KG1 (cell line): ENCODE measurements around the gene KCNRG.
"Not testable (repeated sequence)": the region's sequence is repeated elsewhere in the genome, so short reads cannot be mapped to it uniquely, and the experiment has no call there.

ENCODE experiments used
- DNase-seq: peaks from one replicate; lab custom pipeline; 2025; lab: John Stamatoyannopoulos, UW

The KCNRG gene, protein sequence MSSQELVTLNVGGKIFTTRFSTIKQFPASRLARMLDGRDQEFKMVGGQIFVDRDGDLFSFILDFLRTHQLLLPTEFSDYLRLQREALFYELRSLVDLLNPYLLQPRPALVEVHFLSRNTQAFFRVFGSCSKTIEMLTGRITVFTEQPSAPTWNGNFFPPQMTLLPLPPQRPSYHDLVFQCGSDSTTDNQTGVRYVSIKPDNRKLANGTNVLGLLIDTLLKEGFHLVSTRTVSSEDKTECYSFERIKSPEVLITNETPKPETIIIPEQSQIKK

DNA sequence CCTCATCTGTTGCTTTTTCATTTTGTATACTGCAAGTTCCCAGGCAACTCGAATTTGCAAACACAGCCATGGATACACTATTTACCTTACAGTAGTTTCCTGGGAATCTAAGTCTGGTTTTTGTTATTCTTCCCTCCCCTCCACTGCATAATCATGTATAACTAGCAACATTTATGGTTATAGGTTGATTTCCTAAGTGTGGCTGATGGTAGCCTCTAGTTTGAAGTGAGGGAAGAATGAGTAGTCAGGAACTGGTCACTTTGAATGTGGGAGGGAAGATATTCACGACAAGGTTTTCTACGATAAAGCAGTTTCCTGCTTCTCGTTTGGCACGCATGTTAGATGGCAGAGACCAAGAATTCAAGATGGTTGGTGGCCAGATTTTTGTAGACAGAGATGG lies at the start of gene KCNRG:
Gene KCNRG, plus strand, starts transcription at position 187 of the 400 bp plus-strand sequence. Its CDS starts 50 bp downstream, at position 237.
- DNase-seq: no peak

DNA sequence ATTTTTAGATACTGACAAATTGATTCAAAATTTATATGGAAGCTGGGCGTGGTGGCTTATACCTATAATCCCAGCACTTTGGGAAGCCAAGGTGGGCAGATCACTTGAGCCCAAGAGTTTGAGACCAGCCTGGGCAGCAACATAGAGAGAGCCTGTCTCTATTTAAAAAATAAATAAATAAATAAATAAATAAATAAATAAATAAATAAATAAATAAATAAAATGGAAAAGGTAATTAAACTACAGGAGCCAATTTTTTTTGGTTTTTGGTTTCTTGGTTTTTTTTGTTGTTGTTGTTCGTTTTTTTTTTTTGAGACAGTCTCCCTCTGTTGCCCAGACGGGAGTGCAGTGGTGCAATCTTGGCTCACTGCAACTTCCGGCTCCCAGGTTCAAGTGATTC lies 47.8 kb upstream of the KCNRG start:
- DNase-seq: no peak

DNA sequence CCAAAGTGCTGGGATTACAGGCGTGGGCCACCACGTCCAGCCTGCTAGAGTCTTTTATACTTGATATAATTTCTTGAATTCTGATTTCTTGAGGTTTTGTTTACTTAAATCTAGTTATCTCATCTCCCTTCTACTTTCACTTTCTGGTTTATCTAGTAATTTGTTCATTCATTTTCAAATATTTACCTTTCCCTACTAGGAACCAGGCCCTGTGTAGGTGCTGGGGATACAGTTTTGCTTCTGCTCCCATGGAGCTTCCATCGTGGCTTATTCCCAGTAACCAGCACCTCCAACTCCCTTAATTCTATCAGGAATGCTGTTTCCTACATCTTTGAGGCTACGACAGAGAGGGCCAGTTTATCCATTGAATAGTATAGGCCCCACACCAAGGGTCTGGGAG lies 42.5 kb upstream of the KCNRG start:
- no peak for DNase-seq

DNA sequence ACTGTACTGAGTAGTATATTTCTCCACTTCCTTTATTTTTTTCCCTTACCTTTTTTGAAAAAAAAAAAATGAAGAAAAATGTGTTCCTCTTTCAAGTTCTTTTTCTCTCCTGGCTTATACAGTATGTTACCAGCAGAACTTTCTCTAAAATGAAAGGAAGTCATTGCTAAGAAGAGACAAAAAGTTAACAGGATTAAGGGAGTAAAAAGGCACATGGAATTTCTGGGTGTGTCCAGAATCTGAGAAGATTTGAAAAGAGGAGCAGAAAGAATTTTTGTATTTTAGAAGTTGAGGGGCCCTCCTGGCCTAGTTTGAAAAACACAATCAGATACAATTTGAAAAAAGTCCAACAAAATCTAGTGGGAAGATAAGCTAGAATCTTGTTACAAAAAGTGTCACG lies 39.4 kb upstream of the KCNRG start:
- no peak for DNase-seq

DNA sequence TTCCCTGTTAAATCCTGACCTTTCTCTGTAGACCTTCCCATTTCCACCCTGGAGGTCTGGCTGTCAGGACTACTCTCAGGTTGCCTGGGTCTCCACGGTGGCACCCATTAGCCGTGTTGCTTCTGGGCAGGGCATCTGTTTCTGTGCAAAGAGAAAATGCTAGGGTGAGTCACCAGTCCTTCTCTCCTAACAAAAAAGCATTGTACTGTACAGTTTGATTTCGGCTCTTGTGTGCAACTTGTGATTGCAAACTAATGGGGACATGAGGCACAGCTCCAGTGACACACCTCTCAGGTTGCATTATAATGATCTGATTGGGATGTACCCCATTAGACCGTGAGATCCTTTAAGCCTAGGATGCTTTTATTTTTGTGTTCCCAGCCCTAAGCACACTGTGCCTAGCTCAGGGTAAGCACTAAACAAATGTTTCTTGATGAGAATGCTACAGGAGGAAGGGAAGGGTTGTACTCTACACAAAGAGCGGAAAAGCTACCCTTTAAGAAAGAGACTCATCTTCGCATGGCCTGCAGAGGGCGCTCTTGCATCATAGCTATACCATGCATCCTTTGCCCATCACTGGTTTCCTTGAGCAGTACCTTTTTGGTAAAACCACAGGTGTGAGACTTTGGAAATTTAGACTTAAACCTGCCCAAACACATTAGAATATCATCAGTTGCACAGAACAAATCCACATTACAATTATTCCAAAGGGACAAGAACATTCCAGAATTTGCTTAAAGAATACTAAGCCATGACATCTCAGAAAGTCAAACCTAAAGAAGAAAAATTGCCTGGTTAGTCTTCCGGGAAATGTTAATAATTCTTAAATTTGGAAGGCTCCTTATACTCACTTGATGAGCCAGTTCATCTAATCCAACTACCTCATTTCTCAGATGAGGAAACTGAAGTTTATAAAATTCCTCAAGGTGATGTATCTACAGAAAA lies 38.7 kb upstream of the KCNRG start:
- peak; percentile 72 for DNase-seq

DNA sequence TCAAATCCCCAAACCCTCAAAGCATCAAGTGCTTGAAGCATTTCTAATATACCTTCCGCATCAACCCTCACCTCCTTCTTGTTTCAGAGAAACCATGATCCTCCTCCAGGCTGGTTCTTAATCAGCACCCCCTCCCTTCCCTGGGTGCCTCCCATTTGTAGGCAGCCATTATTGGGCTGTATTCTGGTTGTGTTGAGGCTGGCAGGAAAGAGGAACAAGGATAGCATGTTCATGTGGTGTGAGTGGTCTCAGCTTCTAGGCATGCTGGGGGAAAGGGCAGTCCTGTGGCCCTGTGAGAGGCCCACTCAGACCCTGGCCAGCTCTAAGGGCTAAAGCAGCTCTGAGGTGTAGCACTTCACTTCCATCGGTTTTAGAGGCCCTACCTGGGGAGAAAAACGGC lies 37.3 kb upstream of the KCNRG start:
- no peak for DNase-seq

DNA sequence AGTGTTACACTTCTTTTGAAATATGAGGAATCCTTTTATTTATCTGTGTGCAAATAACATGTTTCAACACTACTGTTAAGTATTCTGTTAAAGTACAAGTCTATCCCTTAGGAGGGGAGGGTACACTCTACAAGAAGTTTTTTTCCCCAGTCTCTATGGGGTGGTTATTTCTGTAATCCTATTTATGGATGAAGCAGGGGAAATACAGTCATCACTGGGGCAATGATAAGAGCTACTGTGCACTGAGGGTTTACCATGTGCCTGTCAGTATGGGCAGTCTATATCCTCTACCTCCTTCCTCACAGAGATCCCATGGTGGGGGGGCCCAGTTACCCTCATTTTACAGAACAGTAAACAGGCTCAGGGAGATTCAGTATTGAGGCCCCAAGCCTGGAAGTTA lies 35.0 kb upstream of the KCNRG start:
- no peak for DNase-seq

DNA sequence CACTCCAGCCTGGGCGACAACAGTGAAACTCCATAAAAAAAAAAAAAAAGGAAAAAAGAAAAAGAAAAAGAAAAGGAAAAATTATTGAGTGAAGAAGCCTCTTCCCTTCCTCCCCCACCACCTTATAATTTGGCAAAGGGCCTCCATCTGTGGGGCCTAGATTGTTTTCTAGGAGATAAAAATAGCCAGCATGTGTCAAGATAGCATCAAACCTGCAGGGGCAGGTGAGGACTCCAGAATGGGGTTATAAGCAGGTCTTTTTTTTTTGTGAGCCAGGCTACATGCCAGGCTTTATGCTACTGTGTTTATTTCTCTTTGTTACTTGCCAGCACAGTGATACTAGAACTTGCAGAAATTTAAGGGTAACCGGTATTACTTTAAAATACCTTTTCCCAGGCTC lies 30.1 kb upstream of the KCNRG start:
- DNase-seq: no peak

DNA sequence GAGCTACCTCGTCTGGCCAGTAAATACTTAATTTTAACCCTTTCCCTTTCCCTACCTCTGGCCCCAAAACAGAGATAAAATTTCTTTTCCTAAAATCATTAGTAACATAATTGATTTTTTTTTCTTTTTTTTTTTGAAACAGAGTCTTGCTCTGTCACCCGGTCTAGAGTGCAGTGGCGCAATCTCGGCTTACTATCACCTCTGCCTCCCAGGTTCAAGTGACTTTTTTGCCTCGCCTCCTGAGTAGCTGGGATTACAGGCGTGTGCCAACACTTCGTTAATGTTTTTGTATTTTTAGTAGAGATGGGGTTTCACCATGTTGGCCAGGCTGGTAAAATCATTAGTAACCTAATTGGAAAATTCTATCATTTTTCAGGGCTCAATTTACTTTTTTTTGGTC lies 28.8 kb upstream of the KCNRG start:
- DNase-seq: no peak

DNA sequence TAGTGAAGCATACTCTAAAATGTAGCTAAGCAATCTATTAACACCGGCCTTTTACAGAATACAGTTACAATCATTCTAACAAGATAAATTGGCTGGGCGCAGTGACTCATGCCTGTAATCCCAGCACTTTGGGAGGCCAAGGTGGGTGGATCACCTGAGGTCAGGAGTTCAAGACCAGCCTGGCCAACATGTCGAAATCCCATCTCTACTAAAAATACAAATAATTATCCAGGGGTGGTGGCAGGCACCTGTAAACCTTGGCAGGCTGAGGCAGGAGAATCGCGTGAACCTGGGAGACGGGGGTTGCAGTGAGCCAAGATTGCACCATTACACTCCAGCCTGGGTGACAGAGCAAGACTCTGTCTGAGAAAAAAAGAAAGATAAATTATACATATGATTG lies 24.6 kb upstream of the KCNRG start:
- DNase-seq: not testable (repeated sequence)

DNA sequence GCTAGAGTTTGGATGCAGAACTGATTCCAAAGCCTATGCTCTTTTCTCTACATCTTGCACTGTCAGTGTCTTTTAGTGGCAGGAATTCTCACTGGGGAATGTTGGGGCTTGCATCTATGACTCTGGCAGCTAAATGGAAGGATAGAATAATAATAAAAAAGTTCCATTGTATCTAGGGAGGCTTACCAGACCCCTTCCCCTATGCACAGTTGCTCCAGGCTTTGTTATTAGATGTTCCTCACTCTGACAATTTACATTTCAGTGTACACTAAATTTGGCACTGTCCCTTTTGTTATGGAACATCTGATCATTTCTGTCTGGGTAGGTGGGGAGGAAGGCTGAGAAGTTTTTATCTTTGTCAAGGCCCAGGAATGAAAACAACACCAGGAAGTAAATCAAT lies 22.1 kb upstream of the KCNRG start:
- no peak for DNase-seq

DNA sequence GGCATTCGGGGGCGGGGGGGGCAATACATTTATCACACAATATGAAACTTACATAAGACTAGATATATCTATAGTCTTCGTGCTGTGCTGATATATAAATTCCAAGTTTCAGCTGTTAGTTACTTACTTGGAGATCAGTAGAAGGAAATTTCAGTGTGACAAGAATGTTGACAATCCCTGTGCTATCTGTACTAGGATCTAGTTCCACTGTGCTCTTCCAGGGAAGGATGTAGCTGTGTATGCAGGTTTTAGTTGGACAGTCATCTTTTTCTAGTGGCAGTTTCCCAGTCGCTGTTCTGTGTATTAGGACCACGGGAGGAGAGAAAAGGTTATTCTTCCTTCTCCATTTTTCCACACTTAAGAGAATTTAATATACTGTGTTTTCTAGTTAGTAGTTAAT lies 21.6 kb upstream of the KCNRG start:
- no peak for DNase-seq

DNA sequence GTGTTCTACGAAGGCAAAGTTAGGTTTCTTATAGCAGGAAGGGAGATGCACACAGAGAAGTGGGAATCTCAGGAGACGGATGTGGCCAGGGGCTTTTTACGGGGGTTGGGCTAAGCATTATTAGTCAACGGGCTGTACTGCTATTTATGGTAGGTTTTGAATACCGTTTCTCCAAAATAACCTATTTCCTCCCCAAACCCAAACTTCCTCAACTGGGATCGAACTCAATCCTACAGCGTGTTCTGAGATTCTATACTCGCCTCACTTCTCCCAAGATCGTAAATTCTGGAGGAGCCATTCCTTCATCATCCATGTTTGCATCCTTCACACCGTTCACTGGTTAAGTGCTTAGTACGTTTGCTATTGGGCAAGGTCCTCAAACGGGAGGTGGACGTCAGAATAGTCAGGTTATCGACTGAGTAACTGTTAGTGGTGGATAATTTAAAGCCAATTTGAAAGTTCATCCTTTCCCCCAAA lies 19.6 kb upstream of the KCNRG start:
- no peak for DNase-seq

DNA sequence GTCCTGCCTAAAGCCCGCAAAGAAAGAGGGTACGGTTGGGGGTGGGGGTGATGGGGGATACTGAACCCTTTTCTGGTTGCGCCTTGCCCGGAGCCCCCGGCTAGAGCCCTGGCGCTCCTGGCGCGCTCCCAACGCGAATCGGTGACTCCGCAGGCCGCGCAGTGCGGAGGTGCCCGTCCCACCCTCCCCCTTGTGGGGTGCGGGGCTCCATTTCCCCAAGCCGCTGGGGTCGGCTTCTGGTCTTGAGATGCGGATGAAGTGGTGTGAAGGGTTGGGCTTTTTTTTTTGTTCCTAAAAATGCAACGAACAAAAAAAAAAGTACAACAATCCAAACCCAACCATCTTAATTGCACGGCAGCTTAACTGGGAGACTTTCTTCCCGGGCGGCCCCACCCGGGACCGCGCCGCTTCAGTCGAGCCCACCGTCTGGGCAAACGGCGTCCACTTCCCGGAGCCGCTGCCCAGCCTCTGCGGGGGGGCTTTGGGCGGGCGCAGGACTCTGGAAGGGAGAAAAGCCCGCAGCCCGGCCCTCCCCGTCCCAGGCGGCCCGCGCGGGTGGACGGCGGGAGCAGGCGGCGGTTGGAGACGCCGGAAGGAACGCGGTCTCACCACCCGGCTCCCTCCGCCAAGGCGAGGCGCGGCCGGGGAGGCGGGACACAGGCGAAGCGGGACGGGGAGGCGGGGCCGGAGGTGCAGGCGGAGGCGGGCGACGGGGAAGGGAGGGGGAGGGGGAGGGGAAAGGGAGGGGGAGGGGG lies 18.9 kb upstream of the KCNRG start:
- DNase-seq: peak; percentile 62

DNA sequence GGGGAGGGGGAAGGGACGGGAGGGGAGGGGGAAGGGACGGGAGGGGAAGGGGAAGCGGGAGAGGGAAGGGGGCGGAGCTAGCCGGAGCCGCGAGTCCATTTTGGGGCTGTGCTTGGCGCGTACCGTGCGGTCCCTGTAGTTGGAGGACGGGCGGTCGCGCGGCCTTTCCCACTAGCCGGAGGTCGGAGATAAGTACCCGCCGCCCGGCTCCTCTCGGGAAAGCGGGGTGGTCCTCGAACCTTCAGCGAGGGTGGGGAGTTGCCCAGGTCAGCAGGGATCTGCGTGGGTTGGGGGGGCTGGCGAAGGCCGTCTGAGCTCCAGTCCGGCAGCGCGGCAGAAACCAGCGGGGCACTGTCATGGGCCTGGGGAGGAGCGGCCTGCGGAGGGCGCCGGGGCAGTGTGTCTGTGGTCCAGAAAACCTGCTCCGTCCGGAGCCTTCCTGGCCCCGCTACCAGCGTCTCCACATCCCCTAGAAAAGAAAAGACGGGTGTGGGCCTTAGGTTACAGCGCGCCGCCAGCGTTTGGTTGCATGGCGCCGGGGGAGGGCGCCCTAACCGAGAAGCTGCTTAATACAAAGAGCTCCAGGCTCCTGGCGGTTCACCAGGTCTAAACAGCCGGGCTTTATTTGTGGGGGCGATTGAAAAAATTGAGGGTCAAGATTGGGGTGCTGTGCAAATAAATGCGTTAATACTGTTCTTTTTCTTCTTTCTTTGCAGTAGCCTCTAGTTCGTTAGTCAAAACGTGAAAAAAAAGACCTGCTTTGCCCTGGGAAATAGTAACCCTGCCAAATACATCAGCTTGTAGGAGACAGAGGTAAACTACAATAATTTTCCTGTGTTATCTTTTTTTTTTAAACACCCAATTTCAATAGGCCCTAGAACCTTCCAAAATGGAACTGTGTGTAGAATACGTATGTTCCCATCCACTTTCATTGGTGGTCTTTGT lies 18.0 kb upstream of the KCNRG start, which contains the start of gene TRIM13:
Gene TRIM13, plus strand, starts transcription at position 92 of the 945 bp plus-strand sequence. CDS start 14,899 bp downstream, outside the sequence.
- peak; percentile 85 for DNase-seq

DNA sequence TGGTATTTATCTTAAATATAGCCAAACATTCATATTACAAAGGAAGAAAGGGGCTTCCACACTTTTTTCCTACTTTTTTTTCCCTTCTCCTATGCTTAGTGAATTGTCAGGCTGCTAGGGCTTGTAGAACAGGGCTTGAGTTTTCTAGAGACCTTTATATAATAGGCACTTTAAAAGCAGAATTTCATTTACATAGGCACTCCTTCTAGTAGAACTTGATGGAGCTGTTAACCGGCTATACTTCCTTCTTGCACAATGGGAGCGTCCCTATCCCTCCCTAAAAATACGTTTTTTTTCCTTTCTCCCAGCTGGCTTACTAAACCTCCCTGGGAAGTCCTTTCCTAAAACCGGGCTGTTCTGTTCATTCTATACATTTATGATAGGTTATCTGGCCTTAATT lies 17.3 kb upstream of the KCNRG start:
- DNase-seq: no peak

DNA sequence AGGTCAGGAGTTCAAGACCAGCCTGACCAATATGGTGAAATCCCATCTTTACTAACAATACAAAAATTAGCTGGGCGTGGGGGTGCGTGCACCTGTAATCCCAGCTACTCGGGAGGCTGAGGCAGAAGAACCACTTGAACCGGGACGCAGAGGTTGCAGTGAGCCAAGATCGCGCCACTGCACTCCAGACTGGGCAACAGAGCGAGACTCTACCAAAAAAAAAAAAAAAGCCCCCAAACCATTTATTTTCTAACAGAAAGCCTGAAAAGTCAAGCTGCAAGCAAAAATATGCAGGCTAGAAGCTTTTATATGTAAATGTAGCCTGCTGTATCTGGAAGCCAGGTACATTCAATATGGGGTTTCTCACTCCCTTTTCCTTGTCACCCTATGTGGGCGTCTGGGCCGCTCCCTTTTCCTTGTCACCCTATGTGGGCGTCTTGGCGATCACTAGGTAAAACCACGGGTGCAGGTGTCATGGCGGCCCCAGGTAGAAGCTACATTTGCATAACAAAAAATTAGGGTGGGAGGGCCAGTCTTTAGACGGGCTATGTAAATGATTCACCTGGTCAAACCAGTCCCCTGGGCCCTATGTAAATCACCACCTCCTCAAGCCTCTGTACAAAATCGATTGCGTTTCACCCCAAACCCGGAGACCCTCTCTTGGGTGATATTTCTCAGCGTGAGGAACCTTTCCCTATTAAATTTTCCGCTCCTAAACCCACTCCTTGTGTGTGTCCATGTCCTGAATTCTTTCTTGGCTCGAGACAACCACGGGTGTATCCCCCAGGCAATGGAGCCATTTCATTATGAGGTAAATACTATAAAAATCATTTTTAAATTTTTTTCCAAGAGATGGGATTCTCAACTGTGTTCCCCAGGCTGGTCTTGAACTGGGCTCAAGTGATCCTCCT lies 16.3 kb upstream of the KCNRG start:
- DNase-seq: no peak

DNA sequence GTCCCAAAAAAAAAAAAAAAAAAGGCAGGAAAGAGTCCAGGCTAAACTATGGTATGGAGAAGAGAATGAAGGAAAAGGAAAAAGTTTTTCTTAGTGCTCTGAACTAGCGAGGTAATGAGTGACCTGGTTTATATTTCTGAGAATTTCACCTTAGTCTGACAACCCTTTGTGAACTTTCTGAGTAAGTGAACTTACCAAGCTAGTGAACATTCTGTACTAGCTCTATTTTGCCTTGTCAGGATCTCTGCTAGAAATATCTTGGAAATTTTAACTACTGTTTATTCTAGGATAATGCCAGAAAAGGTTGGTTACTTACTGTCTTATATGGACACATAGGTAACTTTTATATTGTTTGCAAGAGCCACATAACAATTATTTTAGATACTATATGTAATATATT lies 14.0 kb upstream of the KCNRG start:
- no peak for DNase-seq

DNA sequence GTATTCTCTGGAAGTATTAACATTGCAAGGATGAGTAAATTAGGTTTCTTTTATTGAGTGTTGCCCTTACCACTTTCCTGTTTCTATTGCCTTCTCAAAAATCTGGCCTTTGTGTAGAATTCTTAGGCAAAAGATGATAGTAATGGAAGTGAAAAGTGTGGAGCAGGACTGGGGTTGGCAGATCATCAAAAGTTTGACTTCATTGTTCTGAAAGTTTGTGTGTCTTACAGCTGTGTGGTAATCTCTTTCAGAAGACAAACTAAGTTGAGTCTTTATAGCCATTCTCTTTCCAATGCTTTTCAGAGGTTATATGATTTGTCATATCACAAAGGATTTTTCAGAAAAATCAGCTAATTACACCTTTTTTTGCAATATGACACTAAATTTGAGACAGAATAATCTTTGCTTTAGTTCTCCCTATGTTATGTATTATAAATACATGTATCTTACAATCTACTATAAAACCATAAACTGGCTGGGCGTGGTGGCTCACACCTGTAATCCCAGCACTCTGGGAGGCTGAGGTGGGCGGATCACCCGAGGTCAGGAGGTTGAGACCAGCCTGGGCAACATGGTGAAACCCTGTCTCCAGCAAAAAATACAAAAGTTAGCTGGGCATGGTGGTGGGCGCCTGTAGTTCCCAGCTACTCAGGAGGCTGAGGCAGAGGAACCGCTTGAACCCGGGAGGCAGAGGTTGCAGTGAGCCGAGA lies 8.7 kb upstream of the KCNRG start:
- DNase-seq: no peak
